Activated naive CD4-positive, alpha-beta T cell treated with Interleukin-2 at 50 U/mL for 16 hours (primary cell): ENCODE measurements around the gene GMEB2.

ENCODE experiments used
- DNase-seq: peaks from one replicate; pipeline ENCODE4 v3.0.0-alpha.2; 2020

The GMEB2 gene

GRCh38 chr20:63542031-63542559 lies 84.8 kb downstream of the GMEB2 start:
- no peak for DNase-seq

GRCh38 chr20:63541371-63541770 lies 85.5 kb downstream of the GMEB2 start:
- DNase-seq, result no peak

DNA sequence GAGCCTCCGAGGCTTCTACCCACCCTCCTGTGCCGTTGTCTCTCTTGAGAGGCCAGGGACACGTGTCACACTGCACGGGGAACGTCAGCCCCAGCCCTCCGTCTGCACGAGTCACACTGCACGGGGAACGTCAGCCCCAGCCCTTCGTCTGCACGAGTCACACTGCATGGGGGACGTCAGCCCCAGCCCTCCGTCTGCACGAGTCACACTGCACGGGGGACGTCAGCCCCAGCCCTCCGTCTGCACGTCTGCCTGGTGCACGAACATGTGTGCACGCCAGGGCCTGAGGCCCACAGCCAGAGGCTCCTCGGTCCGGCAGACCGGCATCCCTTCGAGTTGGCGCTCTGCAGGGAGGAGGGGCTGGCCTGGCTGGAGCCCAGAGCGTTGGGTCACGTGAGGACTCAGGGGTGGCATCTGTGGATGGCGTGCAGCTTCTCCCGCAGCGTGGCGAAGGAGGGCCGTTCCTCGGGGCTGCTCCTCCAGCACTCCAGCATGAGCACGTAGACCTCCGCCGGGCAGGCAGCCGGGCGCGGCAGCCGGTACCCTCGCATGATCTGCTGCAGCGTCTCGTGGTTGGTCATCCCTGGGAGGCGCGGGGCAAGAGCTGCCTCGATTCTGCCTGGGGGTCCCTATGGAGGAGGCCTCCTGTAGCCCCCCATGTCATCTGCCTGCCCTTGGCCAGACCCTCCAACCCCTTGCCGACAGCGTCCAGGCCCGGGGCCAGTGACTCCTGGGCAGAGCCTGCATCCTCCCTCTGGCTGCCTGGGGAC lies 86.3 kb downstream of the GMEB2 start:
- DNase-seq, result no peak

GRCh38 chr20:63539441-63540370 lies 87.2 kb downstream of the GMEB2 start:
- no peak for DNase-seq

DNA sequence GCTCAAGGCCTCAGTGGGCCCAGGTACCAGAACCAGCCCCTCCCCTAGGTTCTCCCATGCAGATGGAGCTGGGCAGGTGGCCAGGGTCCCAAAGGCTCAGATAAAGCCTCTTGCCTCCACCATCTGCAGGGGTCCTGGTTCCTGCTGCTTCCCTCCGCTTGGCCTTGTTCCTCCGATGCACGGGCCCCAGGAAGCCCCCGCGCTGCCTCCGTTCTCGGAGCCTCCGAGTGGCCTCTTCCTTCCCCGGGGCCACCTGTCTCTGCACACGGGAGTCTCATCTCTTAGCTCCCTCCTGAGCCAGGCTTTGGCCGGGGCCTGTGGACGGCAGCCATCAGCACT lies 87.8 kb downstream of the GMEB2 start:
- DNase-seq, result no peak

- DNase-seq, result peak; percentile 34
Measured at GRCh38 chr20:63538204-63539091, 88.5 kb downstream of the GMEB2 start.
